Naive thymus-derived CD8-positive, alpha-beta T cell (primary cell): ENCODE data around the gene FBXO15. TPM values are rescaled to one million over a fixed set of nuclear protein-coding genes. Genes with fewer than 3 reads are reported as not detected.
A peak's percentile ranks its signal among the peaks of the same experiment; 100 is the strongest.

Experiments
- ATAC-seq, 2 donors: fragments of 150-1000 bp; cut with Tn5 transposase in 1 of 2; sonication (Bioruptor Pico), chemical (Tn5 transposase) in 1 of 2; 1 replicate in 1 of 2; 2 replicates in 1 of 2; pipeline ENCODE4 v1.10.0; 2021; ENCODE audit warnings: mild to moderate bottlenecking in 2 of 2, moderate library complexity in 2 of 2
- POLR2A ChIA-PET: fragments of 350-600 bp; sonication (Branson Sonifier 250); formaldehyde crosslinking; loops from one replicate; lab custom pipeline; 2021; ENCODE audit warnings: antibody characterized with exemption; lab: Charles Lee
- DNase-seq, 10 donors: peaks; one replicate each; pipeline versions ENCODE4 v3.0.0 to v3.0.0-alpha.2; 2020 to 2022
- H3K27ac Mint-ChIP-seq, 10 donors: one replicate each; pipeline ENCODE4 v1.8.0; 2020 to 2022; ENCODE audit warnings: mild to moderate bottlenecking in 10 of 10, mixed read lengths in 10 of 10, moderate library complexity in 4 of 10, inconsistent platforms in 1 of 10
- H3K27me3 Mint-ChIP-seq, 5 donors: one replicate each; pipeline ENCODE4 v1.8.0; 2021 to 2022; ENCODE audit warnings: mixed read lengths in 5 of 5
- H3K36me3 Mint-ChIP-seq, 3 donors: one replicate each; pipeline ENCODE4 v1.8.0; 2020 to 2022; ENCODE audit warnings: mixed read lengths in 3 of 3, mild to moderate bottlenecking in 2 of 3, inconsistent platforms in 1 of 3
- H3K4me1 Mint-ChIP-seq, 4 donors: one replicate each; pipeline ENCODE4 v1.8.0; 2021 to 2022; ENCODE audit warnings: mixed read lengths in 4 of 4
- H3K4me3 Mint-ChIP-seq, 10 donors: one replicate each; pipeline ENCODE4 v1.8.0; 2020 to 2022; ENCODE audit warnings: mild to moderate bottlenecking in 10 of 10, mixed read lengths in 10 of 10, moderate library complexity in 6 of 10, inconsistent platforms in 1 of 10
- H3K9me3 Mint-ChIP-seq, 9 donors: one replicate each; pipeline ENCODE4 v1.8.0; 2020 to 2022; ENCODE audit warnings: mixed read lengths in 9 of 9, mild to moderate bottlenecking in 3 of 9, inconsistent platforms in 1 of 9, moderate library complexity in 1 of 9
- polyA plus RNA-seq, 3 donors: library from polyadenylated mRNA; unstranded; fragments of 300-500 nt; fragmentation: Illumina TruSeq; gene quantifications; one replicate each; pipeline ENCODE4 v1.2.3, GENCODE V29; 2021
- total RNA-seq, 8 experiments: library from RNA in 2 of 8; stranded (reverse) in 2 of 8; gene quantifications; one replicate each; pipeline ENCODE4 v1.2.3 and lab custom pipeline; 2021 to 2026

FBXO15 gene
- total and polyA plus RNA-seq, 5 experiments from 2014 or later: 1.3 to 4.5 (median 3.1) TPM

GRCh38 chr18:74178884-74179283, 31.2 kb upstream of the FBXO15 start:
- H3K27me3 Mint-ChIP-seq: peaks cover 6 to 34% (median 22%) of the 10 kb centered on the region in 5 donors
- H3K36me3 Mint-ChIP-seq: no peaks in the 10 kb centered on the region
- H3K4me1 Mint-ChIP-seq: peaks cover 0 to 1% (median 0%) of the 10 kb centered on the region in 4 donors
- H3K4me3 Mint-ChIP-seq: no peak overlapping the region
- no peak for DNase-seq
- H3K9me3 Mint-ChIP-seq: no peaks in the 10 kb centered on the region
- POLR2A ChIA-PET: no interaction called here
- no peak overlapping the region for H3K27ac Mint-ChIP-seq
- no peak for ATAC-seq

DNA sequence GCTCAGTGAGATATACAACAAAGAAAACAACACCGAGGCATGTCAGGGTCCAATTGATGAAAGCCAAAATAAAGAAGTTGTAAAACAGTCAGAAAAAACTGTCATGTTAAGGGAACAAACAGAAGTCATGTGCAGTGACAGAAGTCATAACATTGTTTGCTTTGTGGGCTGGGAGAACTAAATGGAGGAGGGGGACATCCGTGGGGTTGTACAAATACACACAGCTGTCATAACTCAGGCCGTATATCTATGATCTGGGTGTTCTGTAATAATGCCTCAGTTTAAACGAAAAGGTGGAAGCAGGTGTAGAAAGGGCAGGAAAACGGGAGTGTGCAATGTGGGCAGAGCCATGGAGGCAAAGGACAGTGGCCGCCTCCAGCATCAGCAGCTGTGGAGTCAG, 28.0 kb upstream of the FBXO15 start:
- H3K27me3 Mint-ChIP-seq: peaks cover 9 to 46% (median 27%) of the 10 kb centered on the region in 5 donors
- H3K27ac Mint-ChIP-seq: no peak overlapping the region
- no peak overlapping the region for H3K4me3 Mint-ChIP-seq
- H3K4me1 Mint-ChIP-seq: peaks cover 0 to 3% (median under 1%) of the 10 kb centered on the region in 4 donors
- DNase-seq (no peak), ATAC-seq (no peak)
- H3K36me3 Mint-ChIP-seq: no peaks in the 10 kb centered on the region
- POLR2A ChIA-PET: no interaction called here
- H3K9me3 Mint-ChIP-seq: no peaks in the 10 kb centered on the region

DNA sequence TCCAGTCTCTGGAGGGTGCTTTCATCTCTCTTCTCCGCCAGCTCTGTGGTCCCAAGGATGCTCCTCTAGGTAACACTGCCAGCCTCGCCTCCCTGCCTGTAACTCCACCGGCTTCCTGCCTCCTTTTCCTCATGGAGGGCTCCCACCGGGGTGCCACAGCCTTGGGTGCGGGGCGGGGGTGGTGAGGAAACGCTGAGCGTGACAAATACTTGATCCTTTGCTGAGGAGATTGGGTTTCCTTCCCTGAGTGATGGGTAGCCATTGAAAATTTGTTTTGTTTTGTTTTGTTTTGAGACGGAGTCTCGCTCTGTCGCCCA, 25.8 kb upstream of the FBXO15 start:
- ATAC-seq: no peak
- Mint-ChIP-seq H3K4me3 (no peak overlapping the region), H3K27me3 (peaks cover 9 to 46% (median 27%) of the 10 kb centered on the region in 5 donors), H3K27ac (no peak overlapping the region), H3K36me3 (no peaks in the 10 kb centered on the region), H3K9me3 (no peaks in the 10 kb centered on the region), H3K4me1 (peaks cover 0 to 3% (median under 1%) of the 10 kb centered on the region in 4 donors)
- no peak for DNase-seq
- POLR2A ChIA-PET: no interaction called here

GRCh38 chr18:74172697-74173433, 25.2 kb upstream of the FBXO15 start:
- Mint-ChIP-seq H3K36me3 (no peaks in the 10 kb centered on the region), H3K27me3 (peaks cover 9 to 46% (median 27%) of the 10 kb centered on the region in 5 donors), H3K4me1 (peaks cover 0 to 3% (median under 1%) of the 10 kb centered on the region in 4 donors), H3K4me3 (no peak overlapping the region), H3K9me3 (no peaks in the 10 kb centered on the region), H3K27ac (peak overlapping the region in 1 of 10 donors; percentile 10)
- ATAC-seq: no peak
- no peak for DNase-seq
- POLR2A ChIA-PET: no interaction called here

GRCh38 chr18:74171910-74172606, 24.4 kb upstream of the FBXO15 start:
- H3K4me1 Mint-ChIP-seq: peaks cover 0 to 3% (median under 1%) of the 10 kb centered on the region in 4 donors
- peak overlapping the region in 2 of 10 donors; percentile 35 to 53 for H3K27ac Mint-ChIP-seq
- no peaks in the 10 kb centered on the region for H3K9me3 Mint-ChIP-seq
- POLR2A ChIA-PET: no interaction called here
- no peaks in the 10 kb centered on the region for H3K36me3 Mint-ChIP-seq
- H3K4me3 Mint-ChIP-seq: peak overlapping the region in 3 of 10 donors; percentile 2 to 58 (median 34)
- no peak for DNase-seq
- H3K27me3 Mint-ChIP-seq: peaks cover 9 to 44% (median 25%) of the 10 kb centered on the region in 5 donors
- no peak for ATAC-seq

- Mint-ChIP-seq H3K4me1 (peaks cover 0 to 8% (median under 1%) of the 10 kb centered on the region in 4 donors), H3K9me3 (no peaks in the 10 kb centered on the region), H3K36me3 (peaks cover 0 to 15% (median 0%) of the 10 kb centered on the region in 3 donors), H3K27me3 (peaks cover 0 to 2% (median 0%) of the 10 kb centered on the region in 5 donors), H3K27ac (peak overlapping the region in 1 of 10 donors; percentile 67), H3K4me3 (no peak overlapping the region)
- DNase-seq: no peak
- POLR2A ChIA-PET: no interaction called here
- ATAC-seq: no peak
Observed at GRCh38 chr18:74166386-74166785, 18.8 kb upstream of the FBXO15 start.

DNA sequence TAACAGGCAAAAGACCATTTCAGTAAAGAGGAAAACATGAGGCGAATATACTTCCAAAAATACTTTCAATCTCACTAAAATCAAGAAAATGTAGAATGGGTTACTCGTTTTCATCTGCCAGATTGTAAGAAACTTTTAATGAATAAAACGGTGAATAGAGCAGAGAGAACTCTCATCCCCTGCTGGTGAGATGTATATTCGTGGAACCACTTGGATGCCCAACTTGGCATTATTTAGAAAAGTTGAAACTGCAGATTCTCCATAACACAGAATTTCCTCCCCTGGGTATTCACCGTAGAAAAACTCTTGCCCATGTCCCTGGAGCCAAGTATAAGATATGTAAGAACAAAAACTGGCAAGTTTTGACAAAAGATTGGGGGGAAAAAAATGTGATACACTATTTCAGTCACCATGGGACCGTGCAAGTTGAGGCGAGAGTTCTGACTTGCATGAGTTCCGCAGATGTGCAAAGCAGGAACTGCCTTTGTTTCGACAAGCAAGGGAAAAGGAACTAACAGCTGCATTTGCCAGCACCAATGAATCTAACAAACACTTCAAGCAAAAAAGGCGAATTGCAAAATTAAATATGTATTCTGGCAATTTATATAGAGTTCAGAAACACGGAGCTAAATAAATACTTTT, 15.5 kb upstream of the FBXO15 start:
- Mint-ChIP-seq H3K27me3 (no peaks in the 10 kb centered on the region), H3K4me3 (no peak overlapping the region), H3K9me3 (no peaks in the 10 kb centered on the region), H3K4me1 (peaks cover 0 to 8% (median 2%) of the 10 kb centered on the region in 4 donors), H3K27ac (peak overlapping the region in 3 of 10 donors; percentile 17 to 27 (median 18)), H3K36me3 (peaks cover 0 to 45% (median 6%) of the 10 kb centered on the region in 3 donors)
- DNase-seq: no peak
- POLR2A ChIA-PET: no interaction called here
- no peak for ATAC-seq

DNA sequence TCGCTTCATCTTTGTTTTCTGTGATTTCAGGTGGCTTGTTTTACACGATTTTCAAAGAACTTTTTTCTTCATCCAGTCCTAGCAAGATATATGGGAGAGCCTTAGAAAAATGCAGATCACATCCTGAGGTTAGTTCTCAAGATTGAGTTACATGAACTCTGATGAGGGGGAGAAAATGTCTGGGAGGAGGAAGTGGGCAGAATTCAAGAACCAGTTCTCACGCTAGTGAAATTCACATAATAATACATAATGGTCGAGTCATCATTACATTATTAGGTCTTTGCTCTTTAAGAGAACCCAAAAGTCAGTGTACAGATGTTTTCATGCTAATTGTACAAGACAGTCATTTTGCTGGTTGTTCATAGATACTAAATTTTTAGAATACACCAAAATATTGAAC, 7.6 kb upstream of the FBXO15 start:
- POLR2A ChIA-PET: interaction anchor here (0.6 kb wide), 1 partner anchor 133 kb away, joined by 7 read pairs; no protein-coding TSS in a partner anchor
- no peak for ATAC-seq
- peaks cover 0 to 76% (median 11%) of the 10 kb centered on the region in 3 donors for H3K36me3 Mint-ChIP-seq
- no peak for DNase-seq
- H3K27me3 Mint-ChIP-seq: no peaks in the 10 kb centered on the region
- H3K4me3 Mint-ChIP-seq: no peak overlapping the region
- H3K4me1 Mint-ChIP-seq: peaks cover 9 to 32% (median 25%) of the 10 kb centered on the region in 4 donors
- H3K9me3 Mint-ChIP-seq: no peaks in the 10 kb centered on the region
- H3K27ac Mint-ChIP-seq: no peak overlapping the region

DNA sequence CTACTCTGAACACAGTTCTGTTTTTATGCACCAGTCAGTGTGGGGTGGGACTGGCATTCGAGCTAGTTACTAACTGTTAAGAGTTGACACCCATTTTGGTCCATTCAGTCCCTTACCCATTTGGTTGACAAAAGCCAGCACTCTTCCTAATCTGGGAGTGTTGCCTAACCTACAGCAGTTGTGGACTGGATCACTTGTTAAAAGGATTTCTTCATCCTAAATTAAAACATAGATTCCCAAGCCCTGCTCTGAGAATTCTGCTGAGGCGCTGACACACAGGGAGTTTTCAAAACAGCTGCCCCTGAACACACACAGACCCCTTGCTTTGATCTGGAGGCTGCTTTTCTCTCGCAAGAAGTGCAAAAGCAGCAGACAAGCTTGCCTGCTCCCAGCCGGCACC, 7.1 kb upstream of the FBXO15 start:
- Mint-ChIP-seq H3K36me3 (peaks cover 0 to 74% (median 11%) of the 10 kb centered on the region in 3 donors), H3K9me3 (no peaks in the 10 kb centered on the region), H3K4me3 (no peak overlapping the region), H3K27me3 (no peaks in the 10 kb centered on the region), H3K4me1 (peaks cover 13 to 36% (median 29%) of the 10 kb centered on the region in 4 donors), H3K27ac (no peak overlapping the region)
- POLR2A ChIA-PET: no interaction called here
- DNase-seq (no peak), ATAC-seq (no peak)

DNA sequence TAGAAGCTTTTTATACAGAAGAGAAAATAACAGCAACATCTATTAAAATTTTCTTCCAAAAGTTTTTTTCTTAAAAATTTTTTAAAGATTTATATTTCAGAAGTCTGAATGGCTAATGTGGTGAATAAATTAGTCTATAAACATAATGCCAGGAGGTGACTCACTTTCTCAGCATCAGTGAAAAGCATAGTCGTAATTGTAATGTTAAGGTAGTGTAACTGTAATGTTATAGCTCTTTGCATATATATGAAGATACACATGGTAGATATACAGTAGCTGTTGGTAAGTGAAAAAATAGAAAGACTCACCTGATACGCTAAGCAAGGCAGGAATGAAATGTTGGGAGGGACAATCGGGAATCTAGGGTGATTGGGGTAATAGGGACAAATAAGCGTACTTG, 6.2 kb upstream of the FBXO15 start:
- H3K36me3 Mint-ChIP-seq: peaks cover 0 to 68% (median 6%) of the 10 kb centered on the region in 3 donors
- no peak overlapping the region for H3K27ac Mint-ChIP-seq
- ATAC-seq: no peak
- POLR2A ChIA-PET: interaction anchor here (0.7 kb wide), 1 partner anchor 625 kb away, joined by 3 read pairs; no protein-coding TSS in a partner anchor
- no peaks in the 10 kb centered on the region for H3K27me3 Mint-ChIP-seq
- no peak overlapping the region for H3K4me3 Mint-ChIP-seq
- H3K9me3 Mint-ChIP-seq: no peaks in the 10 kb centered on the region
- peaks cover 16 to 45% (median 39%) of the 10 kb centered on the region in 4 donors for H3K4me1 Mint-ChIP-seq
- no peak for DNase-seq

GRCh38 chr18:74153377-74153776, 5.7 kb upstream of the FBXO15 start:
- Mint-ChIP-seq H3K4me3 (no peak overlapping the region), H3K27me3 (no peaks in the 10 kb centered on the region), H3K36me3 (peaks cover 0 to 64% (median 5%) of the 10 kb centered on the region in 3 donors), H3K9me3 (no peaks in the 10 kb centered on the region), H3K27ac (no peak overlapping the region), H3K4me1 (peaks cover 17 to 49% (median 42%) of the 10 kb centered on the region in 4 donors)
- DNase-seq (no peak), ATAC-seq (no peak)
- POLR2A ChIA-PET: interaction anchor here (0.7 to 1.4 kb wide), 2 partner anchors 445 to 626 kb away, joined by 3 to 4 read pairs; no protein-coding TSS in a partner anchor

GRCh38 chr18:74152857-74153256, 5.2 kb upstream of the FBXO15 start:
- Mint-ChIP-seq H3K9me3 (no peaks in the 10 kb centered on the region), H3K27ac (peak overlapping the region in 4 of 10 donors; percentile 43 to 80 (median 68)), H3K4me1 (peaks cover 17 to 50% (median 46%) of the 10 kb centered on the region in 4 donors), H3K27me3 (no peaks in the 10 kb centered on the region), H3K4me3 (no peak overlapping the region), H3K36me3 (peaks cover 0 to 59% (median 5%) of the 10 kb centered on the region in 3 donors)
- POLR2A ChIA-PET: interaction anchor here (1.4 kb wide), 1 partner anchor 446 kb away, joined by 4 read pairs; no protein-coding TSS in a partner anchor
- DNase-seq (no peak), ATAC-seq (no peak)
